GM12875 (cell line): ENCODE data around the gene WDR1.

Source experiments
- H3K4me3 ChIP-seq: one replicate; pipeline ENCODE4 v1.5.1; 2011; ENCODE audit warnings: low read depth, low read length, control low read depth
- TF ChIP-seq, protein P1 (sequence below): IDR thresholded peaks from 2 replicates; pipeline ENCODE4 v1.5.1; 2011; ENCODE audit warnings: low read depth, mild to moderate bottlenecking, control low read depth, inconsistent platforms, low read length, moderate library complexity, borderline replicate concordance; ENCODE audit not compliant: insufficient read depth

WDR1 gene, protein sequence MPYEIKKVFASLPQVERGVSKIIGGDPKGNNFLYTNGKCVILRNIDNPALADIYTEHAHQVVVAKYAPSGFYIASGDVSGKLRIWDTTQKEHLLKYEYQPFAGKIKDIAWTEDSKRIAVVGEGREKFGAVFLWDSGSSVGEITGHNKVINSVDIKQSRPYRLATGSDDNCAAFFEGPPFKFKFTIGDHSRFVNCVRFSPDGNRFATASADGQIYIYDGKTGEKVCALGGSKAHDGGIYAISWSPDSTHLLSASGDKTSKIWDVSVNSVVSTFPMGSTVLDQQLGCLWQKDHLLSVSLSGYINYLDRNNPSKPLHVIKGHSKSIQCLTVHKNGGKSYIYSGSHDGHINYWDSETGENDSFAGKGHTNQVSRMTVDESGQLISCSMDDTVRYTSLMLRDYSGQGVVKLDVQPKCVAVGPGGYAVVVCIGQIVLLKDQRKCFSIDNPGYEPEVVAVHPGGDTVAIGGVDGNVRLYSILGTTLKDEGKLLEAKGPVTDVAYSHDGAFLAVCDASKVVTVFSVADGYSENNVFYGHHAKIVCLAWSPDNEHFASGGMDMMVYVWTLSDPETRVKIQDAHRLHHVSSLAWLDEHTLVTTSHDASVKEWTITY

DNA sequence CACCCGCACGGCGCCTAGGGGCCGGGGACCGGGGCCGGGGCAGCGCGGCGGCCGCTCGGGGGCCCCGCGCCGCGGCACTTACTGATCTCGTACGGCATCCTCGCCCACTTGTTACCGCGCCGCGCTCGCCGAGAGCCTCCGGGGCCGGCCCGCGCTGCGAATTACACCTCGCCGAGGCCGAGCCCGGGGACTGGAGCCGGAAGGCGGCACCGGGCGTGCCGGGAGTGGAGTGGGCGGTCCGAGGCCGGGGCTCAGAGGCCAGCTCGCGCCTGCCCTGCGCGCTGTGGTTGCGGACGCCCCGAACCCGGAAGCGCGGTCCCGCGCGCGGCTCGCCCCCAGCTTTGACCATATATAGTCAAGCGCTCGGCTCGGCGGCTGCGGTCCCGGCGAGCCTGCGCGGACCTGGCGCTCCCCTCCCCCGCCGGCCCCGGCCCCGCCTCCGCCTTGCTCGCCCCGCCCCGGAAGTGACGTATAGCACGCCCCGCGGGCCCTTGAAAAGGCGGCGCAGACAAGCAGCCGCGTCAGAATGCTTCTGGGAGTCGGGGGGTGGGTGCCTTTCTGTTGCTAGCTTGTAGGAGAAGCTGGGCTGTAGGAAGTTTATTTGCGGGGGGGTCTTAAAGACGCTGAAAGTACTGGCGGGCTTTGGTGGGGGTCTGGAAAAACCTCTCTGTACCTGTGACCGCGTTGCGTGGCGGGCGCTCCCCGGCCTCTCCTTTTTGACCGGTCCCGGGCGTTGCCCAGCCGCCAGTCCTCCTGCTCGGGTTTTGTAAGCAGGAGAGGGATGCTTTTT is at the start of gene WDR1:
Gene WDR1 (minus strand): TSS at position 231 of the 790 bp plus-strand sequence. CDS start 133 bp downstream, at position 98.
- H3K4me3 ChIP-seq = peak within 1 kb of the TSS; percentile 91
- TF ChIP-seq, protein P1, sequence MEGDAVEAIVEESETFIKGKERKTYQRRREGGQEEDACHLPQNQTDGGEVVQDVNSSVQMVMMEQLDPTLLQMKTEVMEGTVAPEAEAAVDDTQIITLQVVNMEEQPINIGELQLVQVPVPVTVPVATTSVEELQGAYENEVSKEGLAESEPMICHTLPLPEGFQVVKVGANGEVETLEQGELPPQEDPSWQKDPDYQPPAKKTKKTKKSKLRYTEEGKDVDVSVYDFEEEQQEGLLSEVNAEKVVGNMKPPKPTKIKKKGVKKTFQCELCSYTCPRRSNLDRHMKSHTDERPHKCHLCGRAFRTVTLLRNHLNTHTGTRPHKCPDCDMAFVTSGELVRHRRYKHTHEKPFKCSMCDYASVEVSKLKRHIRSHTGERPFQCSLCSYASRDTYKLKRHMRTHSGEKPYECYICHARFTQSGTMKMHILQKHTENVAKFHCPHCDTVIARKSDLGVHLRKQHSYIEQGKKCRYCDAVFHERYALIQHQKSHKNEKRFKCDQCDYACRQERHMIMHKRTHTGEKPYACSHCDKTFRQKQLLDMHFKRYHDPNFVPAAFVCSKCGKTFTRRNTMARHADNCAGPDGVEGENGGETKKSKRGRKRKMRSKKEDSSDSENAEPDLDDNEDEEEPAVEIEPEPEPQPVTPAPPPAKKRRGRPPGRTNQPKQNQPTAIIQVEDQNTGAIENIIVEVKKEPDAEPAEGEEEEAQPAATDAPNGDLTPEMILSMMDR = no peak

DNA sequence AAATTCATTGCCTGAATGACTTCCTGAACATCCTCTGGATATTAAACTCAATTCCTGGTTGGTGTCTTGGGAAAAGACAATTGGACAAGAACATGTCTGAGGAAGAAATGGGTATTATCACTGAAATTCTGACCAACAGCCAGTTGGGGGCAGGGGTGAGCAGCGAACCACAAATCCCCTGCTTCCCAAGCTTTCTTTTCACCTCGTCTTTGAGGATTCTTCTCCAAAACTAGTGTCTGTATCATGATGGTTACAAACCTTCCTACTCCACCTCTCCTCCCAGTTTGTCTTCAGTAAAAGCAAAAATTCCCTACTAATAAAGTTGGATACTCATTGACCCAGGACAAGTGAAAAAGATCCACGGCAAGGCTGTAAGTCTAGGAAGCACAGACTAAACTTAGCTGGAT is 48.3 kb upstream of the WDR1 start:
- H3K4me3 ChIP-seq = no peak overlapping the region
- TF ChIP-seq, protein P1 = peak; percentile 58; the same call in 1 of the 2 replicates

DNA sequence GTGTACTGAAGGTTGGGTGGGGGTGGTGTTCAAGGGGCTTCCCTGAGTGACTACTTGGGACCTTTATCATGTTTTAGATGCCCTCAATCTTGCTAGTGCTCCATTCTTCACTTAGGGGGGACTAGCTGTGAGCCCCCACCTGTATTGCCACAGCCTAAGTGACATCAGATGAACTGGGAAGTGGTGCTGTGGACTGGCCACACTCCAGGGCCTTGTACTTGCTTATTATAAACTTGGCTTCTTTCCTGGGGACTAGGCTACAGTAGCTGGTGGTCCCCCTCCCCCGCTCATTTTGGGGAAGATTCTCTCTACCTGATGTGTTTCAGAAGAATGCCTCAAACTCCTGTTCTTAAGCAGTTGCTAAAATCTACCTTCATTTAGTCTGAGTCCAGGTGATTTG is 46.7 kb upstream of the WDR1 start:
- TF ChIP-seq, protein P1 = no peak
- no peak overlapping the region for H3K4me3 ChIP-seq

DNA sequence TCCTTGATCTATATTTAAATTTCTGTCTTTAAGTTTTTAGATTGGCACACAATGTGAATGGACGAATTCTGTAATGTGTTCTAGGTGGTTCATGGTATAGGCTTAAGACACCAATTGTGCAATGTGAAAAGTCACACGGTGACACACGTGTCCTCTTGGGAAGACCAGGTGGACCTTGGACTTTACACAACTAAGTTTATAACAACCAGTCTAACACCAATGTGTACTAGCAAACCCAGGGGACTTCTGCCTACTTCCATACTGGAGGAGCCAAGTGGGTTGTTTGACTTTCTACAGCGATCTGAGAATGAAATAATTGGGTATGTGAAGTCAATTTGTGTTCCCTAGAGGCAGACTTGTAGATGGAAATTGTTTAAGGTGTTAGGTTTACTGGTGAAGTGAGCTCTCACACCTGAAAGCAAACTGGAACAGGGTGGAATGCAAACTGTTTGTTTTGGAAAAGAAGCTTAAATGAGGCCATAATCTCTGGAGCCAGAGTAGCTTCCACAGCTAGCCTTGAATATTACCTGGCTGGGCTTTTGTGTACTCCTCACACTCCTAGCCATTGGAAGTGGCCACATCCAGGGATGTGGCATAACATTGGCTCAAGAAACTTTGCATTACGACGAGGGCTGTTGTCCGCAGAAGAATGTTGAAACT is 45.9 kb upstream of the WDR1 start:
- H3K4me3 ChIP-seq = no peak overlapping the region

DNA sequence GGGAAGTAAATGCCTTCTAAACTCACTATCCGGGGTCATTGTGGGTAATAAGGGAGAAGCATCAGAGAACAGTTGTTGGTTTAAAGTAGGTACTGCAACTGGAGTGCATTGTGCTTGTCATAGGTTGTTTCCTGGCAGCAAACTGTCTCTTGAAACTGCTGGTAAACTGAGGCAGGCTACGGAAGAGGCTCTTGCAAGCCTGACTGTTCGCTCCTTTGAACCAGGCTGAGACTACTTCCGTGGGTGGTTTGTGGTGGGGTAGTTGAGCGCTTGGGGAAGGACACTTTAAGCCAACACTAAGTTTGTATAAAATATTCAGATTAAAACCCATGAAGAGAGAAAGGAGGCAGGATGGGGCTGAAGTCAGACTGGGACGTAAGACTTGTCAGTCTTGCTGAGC is 45.2 kb upstream of the WDR1 start:
- H3K4me3 ChIP-seq = no peak overlapping the region
- TF ChIP-seq, protein P1 = no peak

More for the DNA sequence above, 45.9 kb upstream of the WDR1 start:
- TF ChIP-seq, protein P1 = no peak

DNA sequence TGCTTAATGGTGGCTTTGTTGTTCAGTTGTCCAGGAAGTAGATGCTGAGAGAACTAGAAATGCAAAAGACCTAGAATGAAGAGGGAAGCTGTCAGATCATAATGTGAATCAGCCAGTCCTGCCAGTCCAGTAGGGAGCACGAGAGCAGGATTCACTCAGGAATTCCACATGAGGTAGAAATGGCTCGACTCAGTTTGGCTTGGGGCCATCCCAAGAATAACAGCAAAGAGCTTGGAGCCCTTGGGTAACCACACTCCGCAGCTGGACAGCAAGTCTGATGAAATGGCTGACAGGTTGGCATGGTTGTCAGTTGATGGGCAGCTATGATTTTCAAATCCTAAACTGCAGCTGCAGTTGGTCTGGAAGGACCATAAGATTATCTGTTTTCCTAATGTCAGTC is 44.5 kb upstream of the WDR1 start:
- TF ChIP-seq, protein P1 = no peak

More for the DNA sequence above, 44.5 kb upstream of the WDR1 start:
- no peak overlapping the region for H3K4me3 ChIP-seq
